Mucosa of gallbladder (tissue), 1 donor: ENCODE measurements around the gene PPP2R5D. TPM values are rescaled to one million over a fixed set of nuclear protein-coding genes. Genes with fewer than 3 reads are reported as not detected.
"Not testable (repeated sequence)": the region's sequence is repeated elsewhere in the genome, so short reads cannot be mapped to it uniquely, and the experiment has no call there.

Experiments used
- DNase-seq: peaks from one replicate; pipeline ENCODE4 v3.0.0-alpha.2; 2020; ENCODE audit warnings: low spot score
- total RNA-seq: library from RNA; stranded (reverse); gene quantifications from one replicate; pipeline ENCODE4 v1.2.1, GENCODE V29; 2021
- donor health status: DM: no; HTN: no; CAD: no.

PPP2R5D gene
- total RNA-seq, result 34.9 TPM

DNA sequence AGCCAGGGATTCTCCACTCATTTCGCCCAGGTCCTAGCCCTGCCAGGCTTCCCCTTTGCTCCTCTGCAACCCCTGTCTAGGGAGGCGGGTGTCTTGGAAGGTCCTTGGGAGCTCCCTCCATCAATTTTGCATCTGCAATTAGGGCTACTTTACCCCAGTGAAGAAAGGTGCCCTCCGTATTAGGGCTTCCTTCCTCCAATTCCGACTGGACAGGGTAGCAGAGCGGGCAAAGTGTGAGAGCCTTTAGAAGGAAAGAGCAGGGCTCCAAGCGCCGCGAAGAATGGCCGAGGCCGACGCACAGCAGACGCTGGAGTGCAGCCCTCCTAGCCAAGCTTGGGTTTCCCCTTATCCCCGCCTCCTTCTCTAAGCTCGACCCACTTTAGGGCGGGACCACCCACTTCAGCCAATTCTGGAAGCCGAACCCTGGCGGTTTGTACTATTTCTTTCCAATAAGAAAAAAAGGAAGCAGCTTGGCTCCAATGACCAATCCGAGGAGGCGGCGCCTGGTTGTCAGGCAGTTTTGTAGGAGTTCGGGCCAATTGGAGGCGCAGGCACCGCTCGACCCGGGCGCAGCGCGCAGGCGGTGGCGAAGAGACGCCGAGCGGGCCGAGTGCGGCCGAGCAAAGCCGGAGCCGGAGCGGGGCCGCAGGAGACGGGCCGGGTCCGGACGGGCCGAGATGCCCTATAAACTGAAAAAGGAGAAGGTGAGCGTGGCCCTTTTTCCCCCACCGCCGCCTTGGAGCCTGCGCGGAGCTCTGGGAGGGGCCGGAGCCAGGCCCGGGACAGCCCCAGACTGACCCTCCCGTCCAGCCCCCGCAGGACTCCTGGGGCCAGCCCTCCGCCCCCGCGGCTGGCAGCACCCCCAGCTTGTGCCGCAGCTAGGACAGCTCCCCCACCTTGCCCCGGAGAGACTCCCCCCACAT, at the start of gene PPP2R5D:
Gene PPP2R5D (plus strand): TSS at position 570 of the 923 bp plus-strand sequence. CDS start 108 bp downstream, at position 678.
- DNase-seq, result peak; percentile 99

DNA sequence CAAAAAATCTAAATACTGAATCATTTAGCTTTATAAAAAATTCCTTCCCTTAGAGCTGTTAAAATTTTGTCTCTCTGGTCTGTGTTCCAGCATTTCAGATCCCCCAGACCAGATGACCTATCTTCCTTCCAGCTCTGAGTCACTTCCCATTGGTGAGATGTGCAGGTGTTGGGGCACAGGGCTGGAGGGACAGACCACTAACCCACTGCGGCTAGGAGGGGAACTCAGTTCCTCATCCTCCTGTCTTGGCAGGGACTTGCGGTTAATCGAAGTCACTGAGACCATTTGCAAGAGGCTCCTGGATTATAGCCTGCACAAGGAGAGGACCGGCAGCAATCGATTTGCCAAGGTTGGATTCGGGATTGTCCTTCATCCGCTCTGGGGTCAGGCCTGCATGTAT, 49.0 kb upstream of the PPP2R5D start:
- DNase-seq, result no peak

DNA sequence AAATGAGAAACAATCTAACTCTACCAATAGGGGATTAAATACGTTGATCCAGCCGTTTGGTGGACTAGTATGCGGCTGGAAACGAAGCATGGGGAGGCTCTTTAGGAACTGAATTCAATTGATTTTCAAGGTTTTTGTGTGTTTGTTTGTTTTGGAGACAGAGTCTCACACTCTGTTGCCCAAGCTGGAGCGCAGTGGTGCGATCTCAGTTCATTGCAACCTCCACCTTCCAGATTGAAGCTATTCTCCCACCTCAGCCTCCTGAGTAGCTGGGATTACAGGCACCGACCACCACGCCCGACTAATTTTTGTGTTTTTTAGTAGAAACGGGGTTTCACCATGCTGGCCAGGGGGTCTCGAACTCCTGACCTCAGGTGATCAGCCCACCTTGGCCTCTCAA, 48.0 kb upstream of the PPP2R5D start:
- DNase-seq, result no peak

GRCh38 chr6:42937548-42938427, 46.6 kb upstream of the PPP2R5D start:
- DNase-seq, result no peak

DNA sequence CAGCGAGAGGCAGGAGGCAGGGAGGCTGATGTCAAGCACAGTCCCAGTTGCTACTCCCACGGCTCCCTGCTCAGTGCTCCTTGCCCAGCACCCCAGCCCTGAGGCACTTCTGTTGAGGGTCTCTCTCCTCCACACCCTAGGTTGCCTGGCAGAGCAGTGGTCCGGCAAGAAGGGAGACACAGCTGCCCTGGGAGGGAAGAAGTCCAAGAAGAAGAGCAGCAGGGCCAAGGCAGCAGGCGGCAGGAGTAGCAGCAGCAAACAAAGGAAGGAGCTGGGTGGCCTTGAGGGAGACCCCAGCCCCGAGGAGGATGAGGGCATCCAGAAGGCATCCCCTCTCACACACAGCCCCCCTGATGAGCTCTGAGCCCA, 46.0 kb upstream of the PPP2R5D start:
- no peak for DNase-seq

- DNase-seq, result no peak
Observed at GRCh38 chr6:42938987-42939809, 45.2 kb upstream of the PPP2R5D start.

- DNase-seq, result no peak
Observed at GRCh38 chr6:42939810-42940167, 44.6 kb upstream of the PPP2R5D start.

DNA sequence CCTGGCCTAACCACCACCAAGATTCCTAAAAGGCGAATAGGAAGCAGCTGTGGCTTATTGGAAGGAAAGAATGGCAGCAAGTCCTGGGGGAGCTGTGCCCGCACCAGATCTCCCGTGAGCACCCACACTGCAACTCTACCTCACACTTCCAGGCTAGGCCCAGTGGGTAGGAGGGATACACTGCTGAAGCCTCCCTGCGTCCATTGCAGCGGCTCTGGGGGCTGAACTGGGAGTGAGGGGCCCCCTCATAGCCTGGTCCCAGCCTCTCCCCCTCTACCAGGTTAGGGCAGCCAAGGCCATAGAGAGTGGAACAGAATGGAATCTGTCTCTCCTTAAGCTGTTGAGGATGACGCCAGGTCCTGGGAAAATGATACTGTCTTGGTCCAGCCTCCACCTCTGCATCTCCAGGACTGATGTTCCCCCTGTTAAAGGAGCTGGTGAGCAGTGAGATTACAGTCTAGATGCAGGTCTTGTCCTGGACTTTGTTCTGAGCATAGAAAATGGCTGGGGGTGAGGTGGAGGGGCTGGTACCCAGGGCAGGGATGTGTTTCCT, 43.8 kb upstream of the PPP2R5D start:
- DNase-seq, result no peak

DNA sequence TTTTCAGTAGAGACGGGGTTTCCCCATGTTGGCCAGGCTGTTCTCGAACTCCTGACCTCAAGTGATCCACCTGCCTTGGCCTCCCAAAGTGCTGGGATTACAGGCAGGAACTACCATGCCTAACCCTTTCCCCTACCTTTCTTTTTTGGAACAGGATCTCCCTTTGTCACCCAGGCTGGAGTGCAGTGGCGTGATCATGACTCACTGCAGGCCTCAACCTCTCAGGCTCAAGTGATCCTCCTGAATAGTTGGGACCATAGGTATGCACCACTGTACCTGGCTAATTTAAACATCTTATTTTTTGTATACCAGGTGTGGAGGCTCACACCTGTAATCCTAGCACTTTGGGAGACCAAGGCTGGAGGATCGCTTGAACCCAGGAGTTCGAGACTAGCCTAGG, 43.0 kb upstream of the PPP2R5D start:
- not testable (repeated sequence) for DNase-seq

- DNase-seq, result no peak
Observed at GRCh38 chr6:42942444-42942843, 41.9 kb upstream of the PPP2R5D start.

- DNase-seq, result no peak
Observed at GRCh38 chr6:42947950-42948349, 36.4 kb upstream of the PPP2R5D start.

DNA sequence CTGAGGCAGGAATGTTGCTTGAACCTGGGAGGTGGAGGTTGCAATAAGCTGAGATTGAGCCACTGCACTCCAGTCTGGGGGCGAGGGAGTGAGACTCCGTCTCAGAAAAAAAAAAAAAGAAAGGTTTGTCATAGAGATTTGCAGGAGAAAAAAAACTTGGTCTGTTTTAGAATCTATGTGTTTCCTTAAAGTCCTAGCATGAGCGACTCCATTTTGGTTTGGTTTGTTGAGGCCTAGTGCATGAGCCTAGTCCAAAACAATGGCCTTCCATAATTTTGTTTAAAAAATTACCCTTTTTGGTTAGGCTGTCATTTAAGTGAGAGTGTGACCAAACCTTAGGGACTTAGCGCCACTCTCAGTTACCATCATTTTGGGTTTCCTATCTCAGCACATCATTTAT, 32.0 kb upstream of the PPP2R5D start:
- DNase-seq, result no peak

- not testable (repeated sequence) for DNase-seq
Observed at GRCh38 chr6:42954405-42954804, 30.0 kb upstream of the PPP2R5D start.

DNA sequence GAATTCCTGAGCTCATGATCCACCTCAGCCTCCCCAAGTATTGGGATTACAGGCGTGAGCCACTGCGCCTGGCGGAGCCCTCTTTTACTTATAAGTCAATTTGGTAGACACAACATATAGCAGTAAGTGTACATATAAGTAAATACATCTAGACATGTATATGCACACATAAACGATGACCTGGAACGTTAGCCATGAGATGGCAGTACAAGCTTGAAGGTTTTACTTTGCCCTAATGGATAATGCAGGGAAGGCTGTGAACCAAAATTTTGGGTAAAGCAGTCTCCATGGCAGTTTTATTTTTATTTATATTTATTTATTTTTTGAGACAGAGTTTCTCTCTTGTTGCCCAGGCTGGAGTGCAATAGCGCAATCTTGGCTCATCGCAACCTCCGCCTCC, 26.2 kb upstream of the PPP2R5D start:
- no peak for DNase-seq

GRCh38 chr6:42959917-42960242, 24.5 kb upstream of the PPP2R5D start:
- DNase-seq, result no peak

- DNase-seq, result peak; percentile 54
Observed at GRCh38 chr6:42960243-42961019, 23.9 kb upstream of the PPP2R5D start, which contains the start of gene GNMT. Gene GNMT, plus strand, starts transcription at chr6:42960754. Its CDS starts 14 bp downstream, at chr6:42960768.

DNA sequence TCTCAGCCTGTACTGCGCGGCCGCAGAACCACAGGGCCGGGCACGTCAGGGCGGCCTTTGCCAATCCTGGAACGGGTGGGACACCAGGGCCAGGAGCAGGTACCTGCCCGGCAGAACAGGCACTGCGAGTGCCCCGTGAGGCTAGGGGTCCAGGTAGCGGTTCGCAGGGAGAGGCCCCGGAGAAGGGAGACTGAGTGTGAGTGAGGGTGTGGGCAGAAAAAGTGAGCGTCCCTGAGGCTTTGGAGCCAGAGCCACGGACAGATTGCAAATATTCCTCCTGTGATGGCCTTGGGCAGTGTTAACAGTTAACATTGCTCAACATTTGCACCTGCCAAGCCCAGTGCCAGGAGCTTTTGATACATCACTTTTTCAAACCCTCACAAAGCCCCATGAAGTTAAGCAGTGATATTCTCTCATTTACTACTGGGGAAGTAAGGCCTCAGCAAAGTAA, 23.3 kb upstream of the PPP2R5D start:
- no peak for DNase-seq

GRCh38 chr6:42962096-42962495, 22.3 kb upstream of the PPP2R5D start:
- DNase-seq, result no peak

DNA sequence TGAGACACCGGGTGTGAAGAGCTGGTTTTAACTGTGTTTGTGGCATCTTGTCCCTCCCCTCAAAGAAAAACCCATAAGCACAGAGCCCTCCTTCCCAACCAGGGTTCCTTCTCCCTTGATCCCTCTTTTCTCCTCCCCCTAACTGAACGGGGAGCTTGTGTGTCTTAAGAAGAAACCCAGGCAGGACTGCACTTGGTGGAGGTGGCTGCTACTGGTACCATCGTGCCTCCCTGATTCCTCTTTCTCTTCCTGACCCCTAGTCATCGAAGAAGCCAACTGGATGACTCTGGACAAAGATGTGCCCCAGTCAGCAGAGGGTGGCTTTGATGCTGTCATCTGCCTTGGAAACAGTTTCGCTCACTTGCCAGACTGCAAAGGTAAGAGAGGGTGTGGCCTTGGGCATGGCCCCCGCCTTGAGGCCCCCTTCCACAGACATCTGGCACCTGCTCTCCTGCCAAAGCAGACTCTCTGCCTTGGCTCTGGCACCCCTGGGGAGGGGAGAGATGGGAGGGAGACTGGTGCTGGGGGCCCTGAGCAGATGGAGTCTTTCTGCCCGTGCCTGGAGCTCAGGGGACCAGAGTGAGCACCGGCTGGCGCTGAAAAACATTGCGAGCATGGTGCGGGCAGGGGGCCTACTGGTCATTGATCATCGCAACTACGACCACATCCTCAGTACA, 21.7 kb upstream of the PPP2R5D start:
- DNase-seq, result no peak
